Activated CD8-positive, alpha-beta memory T cell treated with anti-CD3 and anti-CD28 coated beads for 36 hours (primary cell): ENCODE data around the gene DDA1. TPM values are rescaled to one million over a fixed set of nuclear protein-coding genes. Genes with fewer than 3 reads are reported as not detected.

Experiments
- CTCF ChIA-PET: fragments of 350-600 bp; sonication (Branson Sonifier 250); formaldehyde crosslinking; loops from one replicate; lab custom pipeline; 2021; ENCODE audit warnings: antibody characterized with exemption; lab: Charles Lee
- POLR2A ChIA-PET: fragments of 350-600 bp; sonication (Branson Sonifier 250); formaldehyde crosslinking; loops from one replicate; lab custom pipeline; 2021; ENCODE audit warnings: antibody characterized with exemption; lab: Charles Lee
- total RNA-seq, 2 experiments: library from RNA; stranded (reverse); gene quantifications; one replicate each; pipeline ENCODE4 v1.2.3, GENCODE V29; 2021

DDA1 gene
- total RNA-seq, 2 experiments from 2014 or later: 44.1 to 45.9 TPM

- POLR2A ChIA-PET: interaction anchor here (0.5 to 1.4 kb wide), 5 partner anchors 22 to 66 kb away, joined by 3 to 5 read pairs (median 3); partner anchors contain the start of genes BABAM1 and DDA1
- CTCF ChIA-PET: interaction anchor here (1.0 to 1.5 kb wide), 4 partner anchors 12 to 74 kb away, joined by 3 to 5 read pairs (median 4); partner anchors contain the start of gene DDA1
Observed at GRCh38 chr19:17333611-17334413, 24.4 kb downstream of the DDA1 start.

DNA sequence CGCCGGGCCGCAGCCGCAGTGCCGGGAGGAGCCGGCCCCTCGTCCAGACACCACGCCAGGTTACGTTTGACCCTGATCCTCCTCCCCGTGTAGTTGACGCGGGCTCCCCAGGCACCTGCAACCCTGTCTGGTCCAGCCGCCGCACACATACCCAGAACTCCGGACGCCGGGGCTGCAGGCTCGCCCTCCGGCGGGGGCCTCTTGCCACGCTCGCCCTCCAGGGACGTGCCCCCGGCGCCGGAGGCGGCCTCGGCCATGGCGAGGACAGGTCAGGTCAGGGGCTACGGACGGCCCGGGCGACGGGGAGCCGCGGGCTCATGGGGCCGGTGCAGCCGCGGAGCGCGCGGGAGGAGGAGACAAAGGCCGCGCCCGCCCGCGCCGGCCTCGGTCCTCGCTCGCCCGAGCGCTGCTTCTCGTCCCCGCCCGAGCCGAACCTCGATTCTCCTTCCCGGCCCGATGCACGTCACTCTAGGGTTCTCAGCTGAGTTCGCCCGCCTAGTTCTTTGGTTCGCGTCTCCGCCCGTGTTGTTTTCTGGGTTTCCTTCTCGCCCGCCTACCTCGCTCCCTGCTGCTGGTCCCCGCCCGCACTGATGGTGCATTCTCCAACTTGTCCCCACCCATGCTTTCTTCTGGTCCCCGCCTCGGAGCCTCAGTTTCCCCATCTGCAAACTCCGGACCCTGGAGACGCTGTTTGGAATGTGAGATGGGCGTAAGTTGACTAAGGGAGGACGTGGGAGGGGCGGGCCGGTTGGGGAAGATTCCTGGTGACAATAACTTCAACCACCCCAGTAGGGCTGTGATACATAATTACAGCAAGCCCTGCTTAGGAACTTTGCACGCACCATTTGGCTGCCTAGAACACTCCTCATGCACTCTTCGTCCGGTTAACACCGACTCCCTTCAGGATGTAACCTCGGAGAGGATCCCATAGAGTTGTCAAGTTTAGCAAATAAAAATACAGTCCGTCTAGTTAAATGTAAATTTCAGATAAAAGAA, 25.3 kb downstream of the DDA1 start, which contains the start of gene ANO8:
ANO8 (minus strand) TSS at position 442 of the 996 bp plus-strand sequence; CDS start at position 257, 185 bp downstream.
- ChIA-PET CTCF (interaction anchor here (0.7 to 1.5 kb wide), 5 partner anchors 11 to 42 kb away, joined by 3 to 5 read pairs (median 3); partner anchors contain the start of genes DDA1 and MRPL34), POLR2A (interaction anchor here (0.5 to 1.4 kb wide), 5 partner anchors 23 to 84 kb away, joined by 3 to 4 read pairs (median 3); partner anchors contain the start of genes BABAM1 and DDA1)

GRCh38 chr19:17335575-17335974, 26.2 kb downstream of the DDA1 start:
- ChIA-PET POLR2A (interaction anchor here (0.5 to 1.4 kb wide), 3 partner anchors 26 to 83 kb away, joined by 3 to 4 read pairs (median 3); partner anchors contain the start of gene DDA1), CTCF (interaction anchor here (0.7 to 1.5 kb wide), 7 partner anchors 9 to 53 kb away, joined by 3 to 5 read pairs (median 3); partner anchors contain the start of genes DDA1 and MRPL34)

DNA sequence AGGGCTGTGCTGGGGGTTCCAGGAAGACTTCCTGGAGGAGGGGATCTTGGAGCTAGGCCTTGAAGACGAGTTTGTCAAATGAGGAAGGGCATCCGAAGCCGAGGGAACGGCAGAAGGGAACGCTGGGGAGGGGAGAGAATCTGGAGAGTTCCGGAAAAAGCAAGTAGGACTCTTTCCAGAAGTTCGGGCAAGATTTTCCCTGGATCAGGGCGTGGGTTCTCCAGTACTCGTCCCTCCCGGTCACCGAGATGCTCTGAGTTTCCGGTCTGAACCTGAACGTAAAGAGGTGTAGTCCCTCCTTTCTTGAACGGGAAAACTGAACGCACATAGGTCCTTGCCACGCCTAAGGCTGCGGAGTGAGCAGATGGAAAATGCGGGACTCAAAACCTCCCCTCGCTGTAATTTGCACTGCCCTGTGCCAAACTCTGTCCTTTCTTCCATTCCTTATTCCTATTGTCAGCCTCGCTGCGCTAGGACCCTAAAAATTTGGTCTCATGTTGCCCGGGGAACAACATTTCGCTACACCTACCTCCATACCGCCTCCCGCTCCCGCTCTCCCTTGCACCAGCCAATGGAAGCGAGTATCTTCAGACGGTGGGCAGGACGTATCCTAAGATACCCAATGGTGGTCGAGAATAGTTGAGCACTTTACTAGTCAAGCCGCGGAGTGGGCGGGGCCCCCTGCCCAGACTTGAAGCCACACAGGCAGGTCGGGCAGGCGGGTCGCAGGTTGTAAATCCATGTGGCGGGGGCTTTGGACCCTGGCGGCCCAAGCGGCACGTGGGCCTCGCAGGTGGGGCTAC, 27.7 kb downstream of the DDA1 start, which contains the start of gene GTPBP3:
GTPBP3 (plus strand) TSS at position 682 of the 803 bp plus-strand sequence; CDS start at position 741, 59 bp downstream.
- POLR2A ChIA-PET: interaction anchor here (0.6 to 1.7 kb wide), 2 partner anchors 28 to 83 kb away, joined by 3 to 4 read pairs; partner anchors contain the start of genes DDA1 and MVB12A
- CTCF ChIA-PET: interaction anchor here (0.6 kb wide), 1 partner anchor 19 kb away, joined by 3 read pairs; no protein-coding TSS in a partner anchor

DNA sequence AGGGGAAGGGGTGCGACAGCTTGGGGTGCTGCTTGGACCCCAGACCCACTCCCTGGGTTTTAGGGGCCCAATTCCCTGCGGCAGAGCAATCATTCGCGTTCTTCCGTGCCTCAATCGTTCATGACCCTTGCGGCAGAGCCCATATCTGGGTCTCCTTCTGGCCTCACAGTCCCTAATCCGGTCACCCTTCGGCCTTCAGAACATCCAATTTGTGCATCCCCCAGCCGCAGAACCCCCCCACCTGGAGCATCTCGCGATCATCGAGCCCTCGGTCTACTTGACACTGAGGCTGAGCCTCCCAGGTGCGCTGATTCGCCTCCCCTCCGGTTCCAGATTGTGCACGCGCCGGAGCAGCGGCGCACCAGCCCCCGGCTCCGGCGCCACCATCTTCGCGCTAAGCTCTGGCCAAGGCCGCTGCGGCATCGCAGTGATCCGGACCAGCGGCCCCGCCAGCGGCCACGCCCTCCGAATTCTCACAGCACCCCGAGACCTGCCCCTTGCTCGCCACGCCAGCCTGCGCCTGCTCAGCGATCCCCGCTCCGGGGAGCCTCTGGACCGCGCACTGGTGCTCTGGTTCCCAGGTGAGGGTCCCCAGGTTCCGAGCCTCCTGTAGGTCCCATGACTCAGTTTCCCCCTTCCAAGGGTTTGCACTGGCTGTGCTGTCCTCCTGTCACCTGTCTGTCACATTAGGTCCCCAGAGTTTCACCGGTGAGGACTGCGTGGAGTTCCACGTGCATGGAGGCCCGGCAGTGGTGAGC, 28.5 kb downstream of the DDA1 start:
- ChIA-PET POLR2A (interaction anchor here (0.5 to 1.7 kb wide), 3 partner anchors 29 to 440 kb away, joined by 4 read pairs; partner anchors contain the start of gene DDA1), CTCF (interaction anchor here (0.6 kb wide), 1 partner anchor 20 kb away, joined by 3 read pairs; no protein-coding TSS in a partner anchor)

DNA sequence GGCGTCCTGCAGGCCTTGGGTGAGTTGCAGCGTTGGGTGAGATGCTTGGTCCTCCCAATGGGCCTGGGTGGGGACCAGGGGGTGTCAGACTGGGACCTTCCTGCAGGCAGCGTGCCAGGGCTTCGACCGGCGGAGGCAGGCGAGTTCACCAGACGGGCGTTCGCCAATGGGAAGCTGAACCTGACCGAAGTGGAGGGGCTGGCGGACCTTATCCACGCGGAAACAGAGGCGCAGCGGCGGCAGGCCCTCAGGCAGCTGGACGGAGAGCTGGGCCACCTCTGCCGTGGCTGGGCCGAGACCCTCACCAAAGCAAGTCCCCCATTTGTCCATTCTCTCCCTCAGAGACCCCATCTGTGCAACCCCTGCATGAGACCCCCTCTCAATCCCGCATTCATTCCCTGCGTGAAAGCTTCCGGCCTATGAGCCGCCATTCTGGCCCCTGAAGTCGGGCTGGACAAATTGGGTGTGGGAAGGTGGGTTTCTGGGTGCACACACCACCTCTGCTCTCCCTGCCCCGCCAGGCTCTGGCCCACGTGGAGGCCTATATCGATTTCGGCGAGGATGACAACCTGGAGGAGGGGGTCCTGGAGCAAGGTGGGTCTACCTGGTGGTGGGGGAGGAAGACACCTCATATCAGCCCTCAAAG, 29.2 kb downstream of the DDA1 start:
- ChIA-PET POLR2A (interaction anchor here (0.5 kb wide), 1 partner anchor 440 kb away, joined by 4 read pairs; no protein-coding TSS in a partner anchor), CTCF (no interaction called here)

DNA sequence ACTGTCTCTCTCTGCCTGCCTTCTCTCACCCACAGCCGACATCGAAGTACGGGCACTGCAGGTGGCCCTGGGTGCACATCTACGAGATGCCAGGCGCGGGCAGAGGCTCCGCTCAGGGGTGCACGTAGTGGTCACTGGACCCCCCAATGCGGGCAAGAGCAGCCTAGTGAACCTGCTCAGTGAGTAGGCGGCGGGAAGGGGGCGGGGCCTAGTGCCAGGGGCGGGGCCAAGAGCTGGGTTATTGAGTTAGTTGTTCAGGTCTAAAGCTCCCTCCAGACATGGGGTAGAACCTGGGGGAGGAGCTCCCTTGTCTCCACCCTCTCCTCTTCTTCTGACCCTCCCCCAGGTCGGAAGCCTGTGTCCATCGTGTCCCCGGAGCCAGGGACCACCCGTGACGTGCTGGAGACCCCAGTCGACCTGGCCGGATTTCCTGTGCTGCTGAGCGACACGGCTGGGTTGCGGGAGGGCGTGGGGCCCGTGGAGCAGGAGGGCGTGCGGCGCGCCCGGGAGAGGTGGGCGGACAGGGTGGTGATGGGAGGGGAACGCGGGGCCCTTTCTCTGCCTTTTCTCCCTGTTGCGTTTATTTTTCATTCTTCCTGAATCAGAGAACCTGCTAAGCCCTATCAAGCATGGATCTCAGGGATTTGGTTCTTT, 29.9 kb downstream of the DDA1 start:
- ChIA-PET CTCF (interaction anchor here (0.7 kb wide), 1 partner anchor 892 kb away, joined by 3 read pairs; no protein-coding TSS in a partner anchor), POLR2A (interaction anchor here (0.7 kb wide), 1 partner anchor 23 kb away, joined by 3 read pairs; no protein-coding TSS in a partner anchor)

- ChIA-PET POLR2A (no interaction called here), CTCF (interaction anchor here (1.7 kb wide), 1 partner anchor 79 kb away, joined by 3 read pairs; the partner anchor contains the start of gene MVB12A)
Observed at GRCh38 chr19:17340302-17340870, 31.0 kb downstream of the DDA1 start.

GRCh38 chr19:17340871-17341357, 31.6 kb downstream of the DDA1 start:
- ChIA-PET POLR2A (no interaction called here), CTCF (interaction anchor here (0.5 to 1.7 kb wide), 2 partner anchors 36 to 78 kb away, joined by 3 read pairs; partner anchors contain the start of gene MVB12A)

- POLR2A ChIA-PET: no interaction called here
- CTCF ChIA-PET: interaction anchor here (0.5 to 1.7 kb wide), 3 partner anchors 36 to 78 kb away, joined by 3 to 5 read pairs (median 3); partner anchors contain the start of gene MVB12A
Observed at GRCh38 chr19:17341386-17341785, 32.0 kb downstream of the DDA1 start.

- ChIA-PET CTCF (interaction anchor here (1.0 to 2.3 kb wide), 2 partner anchors 44 to 45 kb away, joined by 5 to 9 read pairs; no protein-coding TSS in a partner anchor), POLR2A (no interaction called here)
Observed at GRCh38 chr19:17341845-17342244, 32.5 kb downstream of the DDA1 start.

DNA sequence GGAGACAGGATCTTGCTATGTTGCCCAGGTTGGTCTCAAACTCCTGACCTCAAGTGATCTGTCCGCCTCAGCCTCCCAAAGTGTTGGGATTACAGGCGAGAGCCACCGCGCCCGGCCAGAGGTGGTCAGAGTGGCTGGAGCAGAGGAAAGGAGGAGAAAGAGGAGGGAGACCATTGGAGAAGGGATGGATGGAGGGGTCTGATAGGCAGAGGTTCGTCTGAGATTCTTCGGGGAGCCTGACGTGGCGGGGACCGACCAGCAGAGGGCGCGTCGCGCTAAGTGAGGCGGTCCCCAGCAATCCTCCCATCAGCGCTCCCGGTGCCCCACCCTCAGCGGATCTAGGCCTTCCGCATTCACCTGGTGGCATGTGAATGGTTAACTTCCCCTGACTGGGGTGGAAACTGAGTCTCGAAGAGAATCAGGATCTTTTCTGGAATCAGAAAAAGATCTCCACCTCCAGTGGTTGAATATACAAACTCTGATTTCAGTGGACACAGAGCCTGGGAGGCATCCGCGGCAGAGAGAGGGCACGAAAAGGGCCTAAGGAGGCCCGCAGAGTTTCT, 36.8 kb downstream of the DDA1 start:
- CTCF ChIA-PET: interaction anchor here (0.5 to 1.5 kb wide), 4 partner anchors 11 to 75 kb away, joined by 3 to 6 read pairs (median 4); no protein-coding TSS in a partner anchor
- POLR2A ChIA-PET: no interaction called here

- ChIA-PET CTCF (interaction anchor here (1.0 to 1.4 kb wide), 2 partner anchors 39 to 43 kb away, joined by 3 to 8 read pairs; no protein-coding TSS in a partner anchor), POLR2A (no interaction called here)
Observed at GRCh38 chr19:17347361-17347760, 38.0 kb downstream of the DDA1 start.

DNA sequence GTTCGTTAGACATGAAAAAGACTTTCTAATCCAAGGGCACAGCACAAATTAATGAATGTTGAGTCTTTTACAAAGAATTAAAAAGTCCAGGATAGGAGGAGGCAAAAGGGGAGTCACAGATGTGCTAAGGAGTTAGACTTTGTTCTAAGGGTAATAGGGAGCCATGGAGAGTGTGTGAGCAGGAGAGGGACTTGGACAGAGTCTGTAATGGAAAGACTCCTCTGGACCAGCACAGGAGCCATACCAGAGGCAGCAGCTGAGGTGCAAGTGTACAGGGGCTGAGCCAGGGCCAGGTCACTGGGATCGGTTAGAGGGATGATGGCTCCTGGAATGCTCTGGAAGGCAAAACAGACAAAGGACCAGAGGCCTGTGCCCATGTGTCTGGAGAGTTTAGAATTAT, 38.5 kb downstream of the DDA1 start:
- ChIA-PET POLR2A (no interaction called here), CTCF (interaction anchor here (0.7 to 1.4 kb wide), 2 partner anchors 38 to 1049 kb away, joined by 3 to 8 read pairs; no protein-coding TSS in a partner anchor)
